Ovary (tissue), 10 donors: ENCODE results near the gene DAAM2. TPM values are rescaled to one million over a fixed set of nuclear protein-coding genes. Genes with fewer than 3 reads are reported as not detected.

Experiments used
- DNase-seq, 5 donors: peaks; one replicate each; pipeline ENCODE4 v3.0.0-alpha.2; 2019 to 2020
- H3K27ac ChIP-seq, 2 donors: fragments of 200-600 bp; one replicate each; pipeline versions ENCODE4 v1.5.1 to v1.8.0; 2019 to 2022
- H3K27me3 ChIP-seq: fragments of 200-600 bp; one replicate; pipeline ENCODE4 v1.8.0; 2022
- H3K36me3 ChIP-seq: fragments of 200-600 bp; sonication (generic); one replicate; pipeline ENCODE4 v1.5.1; 2019
- H3K4me1 ChIP-seq: one replicate; pipeline ENCODE4 v1.8.1; 2013; ENCODE audit warnings: mild to moderate bottlenecking, moderate library complexity; ENCODE audit not compliant: insufficient read depth
- H3K4me3 ChIP-seq: fragments of 200-600 bp; sonication (generic); one replicate; pipeline ENCODE4 v1.5.1; 2017
- H3K9me3 ChIP-seq, 2 donors: fragments of 200-600 bp in 1 of 2; sonication (generic) in 1 of 2; one replicate each; pipeline versions ENCODE4 v1.5.1 to v1.8.1; 2013 to 2019; ENCODE audit warnings: mild to moderate bottlenecking in 1 of 2, moderate library complexity in 1 of 2
- EP300 ChIP-seq: sonication (generic); formaldehyde crosslinking; IDR thresholded peaks from one replicate; pipeline ENCODE4 v1.6.1; 2017; ENCODE audit warnings: antibody characterized with exemption
- POLR2A ChIP-seq: fragments of 450-650 bp; IDR thresholded peaks from one replicate; pipeline ENCODE4 v1.6.1; 2017; ENCODE audit warnings: antibody characterized with exemption, mild to moderate bottlenecking, moderate library complexity
- WGBS, 3 donors: extraction: QIAGEN DNeasy Blood & Tissue Kit in 1 of 3; methylation state at CpG; one replicate each; pipeline versions ENCODE4 v1.1.5 to v1.1.7; 2013 to 2017; 5-methylcytosine and 5-hydroxymethylcytosine counted together
- intact Hi-C, 4 donors: fragments of 100-400 bp; cut with DNase I; formaldehyde crosslinking; loops; one replicate each; pipeline versions ENCODE4 v1.11.0 to v1.15.1; 2022 to 2023
- long read RNA-seq, 3 donors: library from polyadenylated mRNA in 2 of 3; unstranded in 2 of 3; transcript quantifications; one replicate each; pipeline ENCODE4 v2.0.0 and lab custom pipeline, GENCODE V29; 2021 to 2026
- polyA plus RNA-seq, 2 donors: library from polyadenylated mRNA; stranded (reverse); fragments of 200-250 nt in 1 of 2; fragments of 350-450 nt in 1 of 2; fragmentation: Illumina TruSeq in 1 of 2; extraction: RNeasy Lipid Tissue Mini Kit (QIAGEN cat#74804) in 1 of 2; gene quantifications; one replicate each; pipeline ENCODE4 v1.2.3, GENCODE V29; 2013 to 2014
- total RNA-seq, 7 donors: library from RNA; depleted of rRNA in 2 of 7; stranded (reverse); fragments of >200 nt in 2 of 7; fragmentation: NEBNext Ultra II Directional in 3 of 7; extraction: Animal tissue kit (Norgen Biotek cat#: 25700) in 3 of 7; gene quantifications; one replicate each; pipeline versions ENCODE4 v1.1.0 to v1.2.4, GENCODE V29; 2016 to 2023
- TF ChIP-seq, protein P1 (sequence below), 3 donors: fragments of 450-650 bp in 2 of 3; fragments of 200-600 bp in 1 of 3; IDR thresholded peaks; one replicate each; pipeline versions ENCODE4 v1.5.1 to v1.8.0; 2016 to 2022; ENCODE audit warnings: antibody characterized with exemption in 3 of 3, mild to moderate bottlenecking in 1 of 3
- donor health status: DM: no; HTN: no; CAD: no; lungs with moderate emphysema.
- donor health status: DM: no; HTN: no; CAD: no.
- donor health status: Bipolar disorder and iron deficiency.
- donor health status: DM: yes; HTN: yes; CAD: no.
- donor health status: DM: no; HTN: no; CAD: no.
- donor health status: DM: yes; HTN: yes; CAD: no.

Gene DAAM2
- total RNA-seq: 10 to 100 TPM in 6 of 7 donors, 1 to 10 TPM in 1; 8.5 to 25.2 (median 18.5) TPM
- polyA plus RNA-seq: 10 to 100 TPM in 1 of 2 donors, 1 to 10 TPM in 1; 9.8 to 27.8 TPM
- long read RNA-seq, donor 1, transcript DAAM2-204 (3 exons, 2,186 nt): major isoform, 9 of 47 reads
- long read RNA-seq, donor 1, partial matches to known transcripts: 26 of 47 reads
- long read RNA-seq, donor 1, other reads (novel, unspliced or antisense): 12 of 47 reads
- long read RNA-seq, donor 2, full-length matches to known transcripts: 5 of 5 reads
- long read RNA-seq, donor 2, partial matches to known transcripts: 0 of 5 reads
- long read RNA-seq, donor 2, other reads (novel, unspliced or antisense): 0 of 5 reads
- long read RNA-seq, donor 3, full-length matches to known transcripts: 8 of 32 reads
- long read RNA-seq, donor 3, partial matches to known transcripts: 13 of 32 reads
- long read RNA-seq, donor 3, other reads (novel, unspliced or antisense): 11 of 32 reads

DNA sequence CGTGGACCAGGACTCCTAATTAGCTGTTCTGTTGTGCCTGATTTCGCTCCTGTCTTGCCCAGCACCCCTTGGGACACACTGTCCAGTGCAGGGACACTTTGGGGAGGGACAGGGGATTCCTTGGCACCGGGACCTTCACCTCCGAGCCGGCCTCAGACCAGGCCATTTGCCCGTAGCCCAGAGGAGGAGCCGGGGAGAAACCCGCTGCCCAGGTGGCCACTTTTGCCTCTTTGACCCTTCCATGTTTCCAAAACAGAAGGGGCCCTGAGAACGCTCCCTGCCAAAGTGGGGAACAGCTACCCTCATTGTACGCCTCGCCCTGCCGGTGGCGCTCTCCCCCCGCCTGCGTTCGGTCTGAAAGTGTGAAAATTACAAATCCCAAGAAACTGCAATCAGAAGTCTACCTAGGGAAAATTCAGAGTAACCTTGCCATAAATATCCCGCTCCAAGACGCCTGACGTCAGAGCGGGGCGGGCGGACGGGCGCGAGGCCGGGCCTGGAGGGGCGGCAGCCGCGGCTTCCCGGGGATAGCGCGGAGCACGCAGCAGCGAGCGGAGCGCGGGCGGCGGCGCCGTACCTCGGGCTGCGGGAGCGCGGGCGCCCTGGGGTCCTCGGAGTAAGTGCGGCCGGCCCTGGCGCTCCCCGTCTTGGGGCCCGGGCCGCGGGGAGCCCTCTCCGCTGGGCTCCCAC is at the start of gene DAAM2:
DAAM2 (plus strand) TSS at position 527 of the 690 bp plus-strand sequence. CDS start 63,927 bp downstream, outside the sequence.
- WGBS, 3 donors: 4 to 5% (median 4%) methylated on average over 45 to 55 of the region's 55 CpGs
- intact Hi-C loops: no loop called here
- TF ChIP-seq POLR2A (peak; percentile 74), EP300 (no peak)
- TF ChIP-seq, protein P1, sequence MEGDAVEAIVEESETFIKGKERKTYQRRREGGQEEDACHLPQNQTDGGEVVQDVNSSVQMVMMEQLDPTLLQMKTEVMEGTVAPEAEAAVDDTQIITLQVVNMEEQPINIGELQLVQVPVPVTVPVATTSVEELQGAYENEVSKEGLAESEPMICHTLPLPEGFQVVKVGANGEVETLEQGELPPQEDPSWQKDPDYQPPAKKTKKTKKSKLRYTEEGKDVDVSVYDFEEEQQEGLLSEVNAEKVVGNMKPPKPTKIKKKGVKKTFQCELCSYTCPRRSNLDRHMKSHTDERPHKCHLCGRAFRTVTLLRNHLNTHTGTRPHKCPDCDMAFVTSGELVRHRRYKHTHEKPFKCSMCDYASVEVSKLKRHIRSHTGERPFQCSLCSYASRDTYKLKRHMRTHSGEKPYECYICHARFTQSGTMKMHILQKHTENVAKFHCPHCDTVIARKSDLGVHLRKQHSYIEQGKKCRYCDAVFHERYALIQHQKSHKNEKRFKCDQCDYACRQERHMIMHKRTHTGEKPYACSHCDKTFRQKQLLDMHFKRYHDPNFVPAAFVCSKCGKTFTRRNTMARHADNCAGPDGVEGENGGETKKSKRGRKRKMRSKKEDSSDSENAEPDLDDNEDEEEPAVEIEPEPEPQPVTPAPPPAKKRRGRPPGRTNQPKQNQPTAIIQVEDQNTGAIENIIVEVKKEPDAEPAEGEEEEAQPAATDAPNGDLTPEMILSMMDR (IDR thresholded peaks at IDR 0.05): peak in 1 of 3 donors; percentile 15
- peak; percentile 72 to 86 (median 78) for DNase-seq
- H3K36me3 ChIP-seq: no peaks in the 10 kb centered on the region
- peaks cover 10% of the 10 kb centered on the region for H3K4me1 ChIP-seq
- peak within 1 kb of the TSS; percentile 64 for H3K4me3 ChIP-seq
- no peaks in the 10 kb centered on the region for H3K27me3 ChIP-seq
- no peaks in the 10 kb centered on the region for H3K9me3 ChIP-seq
- H3K27ac ChIP-seq: peak within 1 kb of the TSS; percentile 9 to 87

GRCh38 chr6:39746795-39747194 is 45.4 kb upstream of the DAAM2 start:
- DNase-seq: no peak

DNA sequence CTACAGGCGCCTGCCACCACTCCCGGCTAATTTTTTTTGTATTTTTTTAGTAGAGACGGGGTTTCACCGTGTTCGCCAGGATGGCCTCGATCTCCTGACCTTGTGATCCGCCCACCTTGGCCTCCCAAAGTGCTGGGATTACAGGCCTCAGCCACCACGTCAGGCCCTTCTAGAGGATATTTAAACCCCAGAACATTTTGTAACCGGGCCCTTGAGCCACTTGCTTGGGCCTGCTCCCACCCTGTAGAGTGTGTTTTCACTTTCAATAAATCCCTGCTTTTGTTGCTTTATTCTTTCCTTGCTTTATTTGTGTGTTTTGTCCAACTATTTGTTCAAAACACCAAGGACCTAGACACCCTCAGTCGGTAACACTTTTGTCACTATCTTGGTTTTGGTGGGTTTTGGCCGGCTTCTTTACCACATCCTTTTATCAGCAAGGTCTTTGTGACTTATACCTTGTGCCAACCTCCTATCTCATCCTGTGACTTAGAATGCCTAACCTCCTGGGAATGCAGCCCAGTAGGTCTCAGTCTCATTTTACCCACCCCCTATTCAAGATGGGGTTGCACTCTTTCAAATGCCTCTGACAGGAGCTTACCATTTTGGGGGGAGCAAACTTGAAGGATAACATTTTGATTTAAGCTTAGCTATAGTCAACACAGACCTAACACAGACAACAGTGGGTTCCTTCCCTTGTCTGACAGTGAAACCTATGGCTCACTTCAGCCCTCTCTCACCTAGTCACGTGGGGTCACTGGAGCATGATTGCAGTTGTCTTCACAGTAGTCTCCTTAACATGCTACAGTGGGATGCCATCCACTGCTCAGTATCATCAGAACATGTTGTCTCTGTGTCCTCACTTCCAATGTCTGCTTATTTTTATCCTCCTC is 39.1 kb upstream of the DAAM2 start:
- peaks cover 1% of the 10 kb centered on the region for H3K4me1 ChIP-seq
- whole genome bisulfite sequencing, 3 donors: 66 to 74% (median 71%) methylated on average over 12 of the region's 12 CpGs
- H3K36me3 ChIP-seq: no peaks in the 10 kb centered on the region
- DNase-seq: no peak
- TF ChIP-seq POLR2A (no peak), EP300 (no peak)
- TF ChIP-seq, protein P1 (IDR thresholded peaks at IDR 0.05): no peak
- peak overlapping the region in 1 of 2 donors; percentile 26 for H3K27ac ChIP-seq
- no peaks in the 10 kb centered on the region for H3K9me3 ChIP-seq
- intact Hi-C loops: no loop called here
- H3K27me3 ChIP-seq: no peaks in the 10 kb centered on the region
- no peak overlapping the region for H3K4me3 ChIP-seq

More at GRCh38 chr6:39746795-39747194, 45.4 kb upstream of the DAAM2 start:
- H3K27me3 ChIP-seq: no peaks in the 10 kb centered on the region
- H3K27ac ChIP-seq: no peak overlapping the region
- no peaks in the 10 kb centered on the region for H3K36me3 ChIP-seq
- H3K4me1 ChIP-seq: no peaks in the 10 kb centered on the region
- intact Hi-C loops: no loop called here
- WGBS, 3 donors: 84 to 92% (median 89%) methylated on average over 3 of the region's 3 CpGs
- no peak overlapping the region for H3K4me3 ChIP-seq
- TF ChIP-seq EP300 (no peak), POLR2A (no peak)
- TF ChIP-seq, protein P1 (IDR thresholded peaks at IDR 0.05): no peak
- H3K9me3 ChIP-seq: no peaks in the 10 kb centered on the region

GRCh38 chr6:39753725-39754045 is 38.5 kb upstream of the DAAM2 start:
- no peaks in the 10 kb centered on the region for H3K36me3 ChIP-seq
- intact Hi-C loops: no loop called here
- WGBS, 3 donors: 1 to 9% (median 9%) methylated on average over 3 of the region's 3 CpGs
- no peak for TF ChIP-seq EP300
- TF ChIP-seq POLR2A: no peak
- TF ChIP-seq, protein P1 (IDR thresholded peaks at IDR 0.05): no peak
- peaks cover 1% of the 10 kb centered on the region for H3K4me1 ChIP-seq
- no peaks in the 10 kb centered on the region for H3K9me3 ChIP-seq
- peak in 3 of 5 donors; percentile 22 to 58 (median 31) for DNase-seq
- no peaks in the 10 kb centered on the region for H3K27me3 ChIP-seq
- H3K4me3 ChIP-seq: no peak overlapping the region
- peak overlapping the region in 1 of 2 donors; percentile 26 for H3K27ac ChIP-seq
